Mesendoderm (in vitro differentiated cells): ENCODE data around the gene DIPK1A. TPM values are rescaled to one million over a fixed set of nuclear protein-coding genes. Genes with fewer than 3 reads are reported as not detected.

ENCODE experiments used
- DNase-seq: peaks from one replicate; pipeline ENCODE4 v3.0.0; 2013
- H2AK5ac ChIP-seq: 2 replicates; pipeline ENCODE4 v1.6.1; 2013; ENCODE audit warnings: low read length, inconsistent platforms
- H2BK120ac ChIP-seq: 2 replicates; pipeline ENCODE4 v1.6.1; 2013; ENCODE audit warnings: low read depth, mild to moderate bottlenecking, low read length, moderate library complexity, mixed read lengths
- H2BK15ac ChIP-seq: replicated peaks from 2 replicates; pipeline ENCODE4 v1.6.1; 2013; ENCODE audit warnings: low read depth, mild to moderate bottlenecking, moderate library complexity
- H2BK5ac ChIP-seq: 2 replicates; pipeline ENCODE4 v1.6.1; 2013; ENCODE audit warnings: low read length, inconsistent platforms
- H3K18ac ChIP-seq: 2 replicates; pipeline ENCODE4 v1.6.1; 2013; ENCODE audit warnings: mild to moderate bottlenecking, low read length, mixed read lengths
- H3K23ac ChIP-seq: one replicate; pipeline ENCODE4 v1.6.1; 2013; ENCODE audit warnings: low read length
- H3K27ac ChIP-seq: 2 replicates; pipeline ENCODE4 v1.5.1; 2013; ENCODE audit warnings: low read depth, mild to moderate bottlenecking, inconsistent platforms, low read length, moderate library complexity
- H3K27me3 ChIP-seq: 2 replicates; pipeline ENCODE4 v1.6.1; 2013; ENCODE audit warnings: low read length, control low read depth, mild to moderate bottlenecking, inconsistent platforms; ENCODE audit not compliant: insufficient read depth, poor library complexity
- H3K36me3 ChIP-seq: 2 replicates; pipeline ENCODE4 v1.6.1; 2013; ENCODE audit warnings: low read length, inconsistent platforms; ENCODE audit not compliant: control insufficient read depth, insufficient read depth
- H3K4ac ChIP-seq: one replicate; pipeline ENCODE4 v1.6.1; 2013; ENCODE audit warnings: low read depth, mild to moderate bottlenecking, low read length, moderate library complexity
- H3K4me1 ChIP-seq: 2 replicates; pipeline ENCODE4 v1.6.1; 2013; ENCODE audit warnings: low read depth, low read length, inconsistent platforms; ENCODE audit not compliant: control insufficient read depth
- H3K4me2 ChIP-seq: 2 replicates; pipeline ENCODE4 v1.6.1; 2013; ENCODE audit warnings: low read length
- H3K4me3 ChIP-seq: 2 replicates; pipeline ENCODE4 v1.5.1; 2013; ENCODE audit warnings: mild to moderate bottlenecking, low read length
- H3K56ac ChIP-seq: one replicate; pipeline ENCODE4 v1.6.1; 2013; ENCODE audit warnings: low read length
- H3K79me1 ChIP-seq: 2 replicates; pipeline ENCODE4 v1.6.1; 2013; ENCODE audit warnings: low read length, inconsistent platforms
- H3K79me2 ChIP-seq: 2 replicates; pipeline ENCODE4 v1.6.1; 2013; ENCODE audit warnings: mild to moderate bottlenecking, low read length; ENCODE audit not compliant: control insufficient read depth, insufficient read depth
- H3K9ac ChIP-seq: 2 replicates; pipeline ENCODE4 v1.6.1; 2013; ENCODE audit warnings: low read length, inconsistent platforms
- H4K5ac ChIP-seq: one replicate; pipeline ENCODE4 v1.6.1; 2013; ENCODE audit warnings: low read length
- H4K8ac ChIP-seq: one replicate; pipeline ENCODE4 v1.6.1; 2013; ENCODE audit warnings: low read depth, mild to moderate bottlenecking, control low read depth, low read length, moderate library complexity
- WGBS: extraction: QIAGEN DNeasy Blood & Tissue Kit; methylation state at CpG from one replicate; pipeline ENCODE4 v1.1.7; 2013; ENCODE audit warnings: low lambda C conversion rate, missing lambda C conversion rate; ENCODE audit not compliant: insufficient coverage; ENCODE audit errors: extremely low coverage; 5-methylcytosine and 5-hydroxymethylcytosine counted together
- polyA plus RNA-seq, 2 experiments: library from polyadenylated mRNA; stranded (reverse); fragments of 200-250 nt; gene quantifications; one replicate each; pipeline ENCODE4 v1.2.3, GENCODE V29; 2013

The DIPK1A gene
- polyA plus RNA-seq (2013, experiment 1 of 2) = 2.6 TPM
- 2.8 TPM for polyA plus RNA-seq (2013, experiment 2 of 2)

GRCh38 chr1:92961131-92961895, at the start of gene DIPK1A:
TSS of gene DIPK1A (minus strand) at chr1:92961462. CDS start at chr1:92961429, 33 bp downstream.
- Histone ChIP-seq H3K79me2 (no peaks in the 10 kb centered on the region), H3K18ac (peak within 1 kb of the TSS; percentile 92), H3K4me3 (peak within 1 kb of the TSS; percentile 64), H3K4ac (peak within 1 kb of the TSS; percentile 77), H2AK5ac (no peak within 1 kb of the TSS), H3K56ac (peak within 1 kb of the TSS; percentile 93), H2BK15ac (no peak within 1 kb of the TSS), H3K27me3 (no peaks in the 10 kb centered on the region), H2BK120ac (peak within 1 kb of the TSS; percentile 15), H3K9ac (peak within 1 kb of the TSS; percentile 92), H2BK5ac (no peak within 1 kb of the TSS), H3K36me3 (no peaks in the 10 kb centered on the region), H3K4me2 (peak within 1 kb of the TSS; percentile 91), H4K5ac (no peak within 1 kb of the TSS), H3K79me1 (no peaks in the 10 kb centered on the region), H3K23ac (no peak within 1 kb of the TSS), H4K8ac (no peak within 1 kb of the TSS), H3K27ac (peak within 1 kb of the TSS; percentile 63), H3K4me1 (no peaks in the 10 kb centered on the region)
- no CpG with 5 or more reads among the region's 103 CpGs for WGBS
- DNase-seq = peak; percentile 88

- no peak overlapping the region for H3K9ac ChIP-seq
- H3K4me1 ChIP-seq = peaks cover 3% of the 10 kb centered on the region
- no peak overlapping the region for H2BK5ac ChIP-seq
- no peak overlapping the region for H3K23ac ChIP-seq
- no peak overlapping the region for H2BK15ac ChIP-seq
- no peaks in the 10 kb centered on the region for H3K27me3 ChIP-seq
- no CpG with 5 or more reads among the region's 6 CpGs for WGBS
- peak; percentile 77 for DNase-seq
- no peak overlapping the region for H2AK5ac ChIP-seq
- H3K79me1 ChIP-seq = no peaks in the 10 kb centered on the region
- no peak overlapping the region for H4K5ac ChIP-seq
- H3K4me3 ChIP-seq = no peak overlapping the region
- no peak overlapping the region for H3K4me2 ChIP-seq
- no peaks in the 10 kb centered on the region for H3K79me2 ChIP-seq
- no peak overlapping the region for H2BK120ac ChIP-seq
- H3K4ac ChIP-seq = no peak overlapping the region
- H3K27ac ChIP-seq = no peak overlapping the region
- H3K56ac ChIP-seq = no peak overlapping the region
- no peaks in the 10 kb centered on the region for H3K36me3 ChIP-seq
- H3K18ac ChIP-seq = no peak overlapping the region
- no peak overlapping the region for H4K8ac ChIP-seq
Observed at GRCh38 chr1:93007941-93008577, 46.8 kb upstream of the DIPK1A start.

GRCh38 chr1:93005252-93005598, 44.0 kb upstream of the DIPK1A start:
- H3K27ac ChIP-seq = no peak overlapping the region
- peaks cover 3% of the 10 kb centered on the region for H3K4me1 ChIP-seq
- no peak overlapping the region for H3K23ac ChIP-seq
- H3K18ac ChIP-seq = no peak overlapping the region
- H3K4me2 ChIP-seq = no peak overlapping the region
- no peak overlapping the region for H3K9ac ChIP-seq
- no peak overlapping the region for H2AK5ac ChIP-seq
- no peak overlapping the region for H3K4ac ChIP-seq
- DNase-seq = no peak
- no peak overlapping the region for H2BK15ac ChIP-seq
- H2BK120ac ChIP-seq = no peak overlapping the region
- H4K5ac ChIP-seq = no peak overlapping the region
- no peaks in the 10 kb centered on the region for H3K36me3 ChIP-seq
- no peak overlapping the region for H3K4me3 ChIP-seq
- H2BK5ac ChIP-seq = no peak overlapping the region
- no peak overlapping the region for H4K8ac ChIP-seq
- no CpG with 5 or more reads among the region's 1 CpG for WGBS
- H3K27me3 ChIP-seq = no peaks in the 10 kb centered on the region
- H3K79me1 ChIP-seq = no peaks in the 10 kb centered on the region
- no peaks in the 10 kb centered on the region for H3K79me2 ChIP-seq
- no peak overlapping the region for H3K56ac ChIP-seq

GRCh38 chr1:93004566-93005251, 43.4 kb upstream of the DIPK1A start:
- Histone ChIP-seq H3K27ac (no peak overlapping the region), H3K23ac (no peak overlapping the region), H3K36me3 (no peaks in the 10 kb centered on the region), H4K5ac (no peak overlapping the region), H3K56ac (no peak overlapping the region), H3K4me3 (no peak overlapping the region), H2BK120ac (no peak overlapping the region), H3K18ac (no peak overlapping the region), H3K4me1 (peaks cover 3% of the 10 kb centered on the region), H4K8ac (no peak overlapping the region), H2BK15ac (no peak overlapping the region), H3K27me3 (no peaks in the 10 kb centered on the region), H3K4ac (no peak overlapping the region), H3K9ac (no peak overlapping the region), H2BK5ac (no peak overlapping the region), H3K4me2 (no peak overlapping the region), H2AK5ac (no peak overlapping the region), H3K79me2 (no peaks in the 10 kb centered on the region), H3K79me1 (no peaks in the 10 kb centered on the region)
- DNase-seq = no peak
- no CpG with 5 or more reads among the region's 5 CpGs for WGBS

GRCh38 chr1:93003981-93004380, 42.7 kb upstream of the DIPK1A start:
- Histone ChIP-seq H3K4me3 (no peak overlapping the region), H3K79me2 (no peaks in the 10 kb centered on the region), H2AK5ac (no peak overlapping the region), H3K79me1 (no peaks in the 10 kb centered on the region), H3K18ac (no peak overlapping the region), H2BK15ac (no peak overlapping the region), H3K9ac (no peak overlapping the region), H4K8ac (no peak overlapping the region), H2BK5ac (no peak overlapping the region), H4K5ac (no peak overlapping the region), H3K23ac (no peak overlapping the region), H3K56ac (no peak overlapping the region), H3K36me3 (no peaks in the 10 kb centered on the region), H3K4me1 (peaks cover 3% of the 10 kb centered on the region), H3K4me2 (no peak overlapping the region), H3K4ac (no peak overlapping the region), H2BK120ac (no peak overlapping the region), H3K27ac (no peak overlapping the region), H3K27me3 (no peaks in the 10 kb centered on the region)
- DNase-seq = no peak
- no CpG with 5 or more reads among the region's 5 CpGs for WGBS
